ENCODE measurements around the gene CWC22.
"Not testable (repeated sequence)": the region's sequence is repeated elsewhere in the genome, so short reads cannot be mapped to it uniquely, and the experiment has no call there.

Gene CWC22

GRCh38 chr2:180003073-180003472 is 4.0 kb downstream of the CWC22 start:
- DNase-seq = no peak

GRCh38 chr2:180002198-180002770 is 4.8 kb downstream of the CWC22 start:
- no peak for DNase-seq

DNA sequence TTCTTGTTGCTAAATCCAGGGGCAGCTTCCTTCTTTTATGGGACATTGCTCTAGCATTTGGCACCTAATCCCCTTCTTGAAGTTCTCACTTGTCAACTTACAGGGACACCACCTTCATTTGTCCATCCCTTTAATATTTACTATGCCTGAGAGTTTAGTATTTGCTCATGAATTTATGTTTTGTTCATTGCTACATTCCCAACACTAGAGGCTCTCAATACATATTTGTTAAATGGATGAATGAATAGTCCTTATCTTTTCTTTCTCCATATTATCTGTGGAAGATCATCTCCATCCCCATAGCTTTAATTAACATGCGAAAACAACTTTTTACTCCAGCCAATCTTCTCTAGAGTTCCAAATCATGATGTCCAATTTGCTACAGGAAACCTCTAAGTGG is 5.4 kb downstream of the CWC22 start:
- DNase-seq = no peak

DNA sequence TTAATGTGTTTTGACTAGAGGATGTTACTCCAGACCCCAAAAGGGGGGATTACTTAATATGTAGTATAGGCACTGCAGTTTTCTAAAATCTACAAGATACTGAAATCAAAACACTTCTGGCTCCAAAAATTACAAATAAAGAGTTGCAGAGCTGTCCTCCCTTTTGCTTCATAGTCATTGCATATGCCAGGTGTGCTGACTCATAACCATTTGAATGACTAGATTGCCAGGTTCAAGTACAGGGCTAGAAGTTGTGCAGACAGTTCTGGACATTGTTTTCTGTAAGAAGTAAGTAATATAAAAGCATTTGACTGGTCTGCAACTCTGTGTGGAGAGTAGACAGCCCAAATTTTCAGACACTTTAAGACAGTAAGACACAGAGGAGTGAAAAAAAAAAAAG is 6.7 kb downstream of the CWC22 start:
- no peak for DNase-seq

DNA sequence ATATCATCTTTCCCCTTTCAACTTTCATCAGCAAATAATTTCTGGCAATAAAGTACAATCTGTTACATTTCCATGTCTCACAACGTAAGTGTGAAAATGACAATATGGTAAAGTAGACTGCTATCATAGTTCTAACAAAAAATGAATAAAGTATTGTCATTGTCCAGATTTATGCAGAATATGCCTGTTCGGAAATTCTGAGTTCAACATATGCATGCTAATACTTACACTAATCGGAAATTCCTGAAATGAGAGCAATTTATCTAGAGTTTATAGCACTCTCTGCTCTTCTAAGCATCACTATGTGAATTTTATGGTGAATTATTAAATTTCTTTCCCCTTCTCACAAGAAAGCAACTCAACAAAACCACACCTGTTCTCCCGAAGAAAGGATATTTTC is 8.1 kb downstream of the CWC22 start:
- no peak for DNase-seq

DNA sequence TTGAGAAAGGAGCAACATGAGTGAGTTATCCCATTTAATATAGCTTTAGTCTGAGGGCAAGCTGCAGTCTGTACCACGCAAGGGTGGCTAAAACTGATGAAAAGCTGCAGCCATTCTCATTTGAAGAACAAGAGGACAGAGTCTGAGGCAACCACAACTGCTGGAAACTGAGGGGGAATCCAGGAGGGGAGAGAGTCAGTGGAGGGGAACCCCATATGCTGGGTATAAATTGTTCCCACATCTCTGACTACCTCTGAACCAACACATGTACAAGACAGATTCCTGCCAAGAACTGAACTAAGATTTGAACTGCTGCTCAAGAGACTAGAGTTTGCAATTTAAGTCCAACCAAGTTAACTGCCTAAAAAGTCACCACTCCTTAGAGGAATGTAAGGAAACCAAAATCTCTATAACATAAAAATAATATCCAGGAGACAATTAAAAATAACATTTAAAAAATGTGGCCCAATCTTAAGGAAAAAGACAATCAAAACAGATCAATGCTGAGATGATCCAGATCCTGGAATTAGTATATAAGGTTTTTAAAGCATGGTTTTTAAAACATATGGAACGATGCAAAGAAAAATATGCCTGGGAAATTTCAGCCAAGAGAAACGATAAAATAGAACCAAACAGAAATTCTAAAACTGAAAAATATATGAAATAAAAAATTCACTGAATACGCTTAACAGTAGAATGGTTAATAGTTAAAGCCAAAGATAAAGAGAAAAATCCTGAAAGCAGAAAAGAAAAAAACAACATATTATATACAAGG is 11.2 kb downstream of the CWC22 start:
- DNase-seq = no peak

DNA sequence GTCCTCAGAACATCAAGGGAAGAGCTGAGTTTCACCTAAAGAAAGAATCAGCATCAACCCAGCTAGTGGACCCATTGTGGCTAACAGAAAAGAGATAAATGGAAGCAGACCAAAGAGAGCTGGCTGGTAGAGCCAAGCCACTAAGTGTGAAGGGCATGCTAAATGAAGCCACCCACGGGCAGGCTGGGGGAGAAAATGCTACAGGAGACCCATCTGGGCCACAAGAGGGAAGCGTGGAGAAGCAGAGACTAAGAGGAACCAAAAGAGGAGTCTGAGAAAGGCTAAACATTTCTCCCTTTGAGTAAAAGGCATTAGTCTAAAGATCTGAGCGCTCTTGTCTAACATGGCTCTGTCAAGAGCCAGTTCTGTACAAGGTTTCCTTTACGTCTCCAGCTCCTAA is 15.8 kb downstream of the CWC22 start:
- no peak for DNase-seq

DNA sequence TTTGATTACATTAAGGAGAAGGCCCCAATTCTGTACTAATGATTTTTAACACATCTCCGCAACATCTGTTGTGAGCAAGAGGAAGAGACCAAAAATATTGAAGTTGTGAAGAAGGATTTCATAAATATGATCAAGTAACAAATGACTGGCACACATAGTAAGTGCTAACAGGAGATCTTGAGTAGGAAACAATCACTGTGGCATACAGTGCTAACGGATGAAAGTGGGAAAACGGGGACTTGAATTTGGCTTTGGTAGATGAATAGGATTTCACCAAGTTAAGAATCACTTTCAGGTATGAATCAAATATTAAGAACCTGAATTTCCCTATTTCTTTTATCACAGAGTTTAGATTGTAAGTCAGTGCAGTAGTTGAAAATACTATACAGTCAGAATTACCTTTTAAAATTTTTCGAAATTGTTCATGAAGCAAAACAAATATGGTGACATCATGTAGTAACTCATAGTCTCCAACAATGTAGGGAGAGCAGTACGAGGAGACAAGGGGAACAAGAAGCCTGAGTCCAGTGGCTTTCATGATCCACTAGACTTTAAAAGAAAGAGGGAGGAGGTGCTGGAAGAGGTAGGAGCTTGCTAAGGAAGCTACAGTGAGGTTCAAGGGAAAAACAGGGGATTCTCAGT is 16.3 kb downstream of the CWC22 start:
- DNase-seq = no peak

DNA sequence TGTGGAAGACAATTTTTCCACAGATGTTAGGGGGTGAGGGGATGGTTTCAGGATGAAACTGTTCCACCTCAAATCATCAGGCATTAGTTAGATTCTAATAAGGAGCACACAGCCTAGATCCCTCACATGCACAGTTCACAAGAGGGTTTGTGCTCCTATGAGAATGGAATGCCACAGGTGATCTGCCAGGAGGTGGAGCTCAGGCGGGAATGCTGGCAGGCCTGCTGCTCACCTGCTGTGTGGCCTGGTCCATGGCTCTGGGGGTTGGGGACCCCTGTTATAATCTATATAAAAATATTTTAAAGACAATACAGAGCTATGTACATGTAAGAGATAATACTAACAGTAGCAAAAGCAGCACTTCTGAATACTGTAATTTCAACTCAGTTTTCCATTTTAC is 19.2 kb downstream of the CWC22 start:
- no peak for DNase-seq

DNA sequence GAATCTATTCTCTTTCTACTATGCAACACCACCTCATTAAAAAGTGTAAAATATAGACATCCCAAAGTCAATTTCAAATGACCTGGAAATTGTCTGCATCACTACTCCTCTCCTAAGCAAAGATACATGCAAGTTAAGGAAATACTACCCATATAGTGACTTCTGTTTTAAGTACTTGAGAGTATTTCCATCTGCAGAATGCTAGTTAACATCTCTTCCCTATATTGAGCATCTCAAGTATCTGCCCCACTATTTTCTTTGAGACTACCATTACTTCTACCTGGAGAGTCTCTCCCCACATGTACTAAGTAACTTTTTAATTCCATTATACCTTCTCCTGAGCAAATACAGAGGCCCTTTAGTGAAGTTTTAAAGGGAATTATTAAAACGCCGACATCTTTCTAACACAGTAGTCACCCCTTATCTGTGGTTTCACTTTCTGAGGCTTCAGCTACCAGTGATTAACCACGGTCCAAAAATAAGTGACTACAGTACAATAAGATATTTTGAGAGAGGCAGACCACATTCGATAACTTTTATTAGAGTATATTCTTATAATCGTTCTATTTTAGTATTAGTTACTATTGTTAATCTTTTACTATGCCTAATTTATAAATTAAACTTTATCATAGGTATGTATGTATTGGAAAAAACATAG is 21.8 kb downstream of the CWC22 start:
- no peak for DNase-seq

DNA sequence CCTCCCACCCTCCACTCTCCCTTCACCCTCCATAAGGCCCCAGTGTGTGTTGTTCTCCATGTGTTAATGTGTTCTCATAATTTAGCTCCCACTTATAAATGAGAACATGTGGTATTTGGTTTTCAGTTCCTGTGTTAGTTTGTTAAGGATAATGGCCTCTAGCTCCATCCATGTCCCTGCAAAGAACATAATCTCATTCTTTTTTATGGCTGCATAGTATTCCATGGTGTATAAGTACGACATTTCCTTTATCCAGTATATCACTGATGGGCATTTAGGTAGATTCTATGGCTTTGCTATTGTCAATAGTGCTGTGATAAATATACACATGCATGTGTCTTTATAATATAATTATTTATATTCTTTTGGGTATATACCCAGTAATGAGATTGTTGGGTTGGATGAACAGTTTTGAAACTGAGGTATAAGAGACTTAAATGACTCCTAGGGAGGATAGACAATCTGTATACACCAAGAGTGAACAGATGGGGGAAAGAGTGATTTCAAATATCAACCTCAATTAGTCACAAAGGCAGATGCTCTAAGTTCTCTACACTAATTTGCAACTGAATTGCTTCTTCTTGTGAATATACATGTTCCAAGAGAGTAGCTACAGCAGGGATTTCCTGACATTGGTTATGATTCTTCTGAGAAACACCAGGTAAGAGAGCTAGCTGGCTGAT is 23.7 kb downstream of the CWC22 start:
- DNase-seq = no peak

- no peak for DNase-seq
These were observed 26.0 kb downstream of the CWC22 start for GRCh38 chr2:179981085-179981484.

DNA sequence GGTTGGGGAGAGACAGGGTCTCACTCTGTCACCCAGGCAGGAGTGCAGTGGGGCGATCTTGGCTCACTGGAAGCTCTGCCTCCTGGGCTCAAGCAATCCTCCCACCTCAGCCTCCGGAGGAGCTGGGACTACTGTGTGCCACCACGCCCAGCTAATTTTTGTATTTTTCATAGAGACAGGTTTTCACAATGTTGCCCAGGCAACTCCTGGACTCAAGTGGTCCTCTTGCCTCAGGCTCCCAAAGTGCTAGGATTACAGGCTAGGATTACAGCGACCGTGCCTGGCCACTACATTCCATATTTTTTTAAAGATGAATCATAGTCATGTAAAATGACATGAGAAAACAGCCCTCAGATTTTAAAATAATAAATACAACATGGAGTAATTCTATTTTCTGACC is 32.3 kb downstream of the CWC22 start:
- no peak for DNase-seq

- no peak for DNase-seq
These were observed 40.2 kb downstream of the CWC22 start for GRCh38 chr2:179966778-179967394.

DNA sequence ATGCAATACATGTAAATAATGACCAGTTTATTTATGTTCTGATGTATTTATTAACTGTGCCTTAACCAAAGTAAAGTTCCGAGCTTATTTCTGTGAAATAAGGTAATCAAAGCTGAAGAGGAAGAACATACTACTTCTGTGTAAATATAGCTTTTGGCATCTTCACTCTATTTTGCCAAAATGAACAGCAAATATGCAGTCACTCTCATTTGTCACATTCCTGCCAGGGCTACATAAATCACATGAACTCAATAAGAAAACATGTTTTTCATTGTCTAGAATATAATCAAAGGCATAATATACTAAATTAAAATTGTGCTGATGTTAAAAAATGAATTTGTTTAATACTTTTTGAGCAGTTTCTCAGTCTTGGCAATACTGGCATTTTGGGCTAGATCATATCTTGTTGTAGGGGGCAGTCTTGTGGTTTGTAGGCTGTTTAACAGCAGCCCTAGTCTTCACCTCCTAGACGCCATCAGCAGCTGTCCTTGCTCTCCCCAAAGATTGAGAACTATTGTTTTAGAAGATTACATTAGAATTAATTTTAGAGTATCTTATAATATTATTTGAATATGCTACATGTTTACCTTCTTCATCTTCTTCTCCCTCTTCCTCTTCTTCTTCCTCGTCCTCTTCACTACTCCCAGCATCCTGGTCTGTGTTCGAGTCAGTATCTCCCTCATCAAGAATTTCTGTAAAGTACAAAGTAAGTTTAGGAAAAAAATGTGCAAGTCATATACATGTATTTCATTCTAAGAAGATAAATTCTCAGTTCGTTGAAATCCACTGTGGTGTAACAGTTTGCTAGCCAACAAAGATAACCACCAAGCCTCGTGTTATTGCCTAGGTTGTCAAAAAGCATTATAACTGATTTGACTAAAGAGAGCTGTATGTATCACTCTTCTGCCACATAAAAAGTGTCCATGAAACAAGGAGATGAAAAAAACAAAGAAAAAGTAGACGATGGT is 41.5 kb downstream of the CWC22 start:
- DNase-seq = no peak

DNA sequence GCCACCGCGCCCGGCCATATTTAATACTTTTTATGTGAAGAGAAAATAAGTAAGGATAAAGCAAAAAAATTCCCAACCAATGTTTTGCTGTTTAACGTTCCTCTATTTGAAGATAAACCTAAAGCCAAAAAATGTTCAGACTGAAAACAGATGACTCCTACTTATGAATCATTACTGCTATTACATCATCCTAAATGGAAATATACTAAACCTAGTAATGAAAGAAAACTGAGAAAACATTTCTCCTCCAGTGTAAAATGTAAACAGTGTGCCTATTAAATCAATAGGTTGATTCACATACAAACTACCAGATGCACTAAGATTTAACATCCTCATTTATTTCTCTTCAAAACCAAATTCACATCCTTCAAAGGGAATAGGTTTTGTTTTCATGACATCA is 43.5 kb downstream of the CWC22 start:
- no peak for DNase-seq

DNA sequence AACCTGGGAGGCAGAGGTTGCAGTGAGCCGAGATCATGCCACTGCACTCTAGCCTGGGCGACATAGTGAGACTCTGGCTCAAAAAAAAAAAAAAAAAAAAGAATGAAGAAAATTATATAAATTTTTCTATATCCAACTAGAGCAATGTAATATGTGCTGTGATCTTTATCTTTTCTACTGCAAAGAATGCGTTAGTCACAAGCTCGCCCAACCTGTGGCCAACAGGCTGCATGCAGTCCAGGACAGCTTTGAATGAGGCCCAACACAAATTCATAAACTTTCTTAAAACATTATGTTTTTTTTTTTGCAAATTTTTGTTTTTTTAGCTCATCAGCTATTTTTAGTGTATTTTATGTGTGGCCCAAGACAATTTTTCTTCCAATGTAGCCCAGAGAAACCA is 48.8 kb downstream of the CWC22 start:
- not testable (repeated sequence) for DNase-seq

DNA sequence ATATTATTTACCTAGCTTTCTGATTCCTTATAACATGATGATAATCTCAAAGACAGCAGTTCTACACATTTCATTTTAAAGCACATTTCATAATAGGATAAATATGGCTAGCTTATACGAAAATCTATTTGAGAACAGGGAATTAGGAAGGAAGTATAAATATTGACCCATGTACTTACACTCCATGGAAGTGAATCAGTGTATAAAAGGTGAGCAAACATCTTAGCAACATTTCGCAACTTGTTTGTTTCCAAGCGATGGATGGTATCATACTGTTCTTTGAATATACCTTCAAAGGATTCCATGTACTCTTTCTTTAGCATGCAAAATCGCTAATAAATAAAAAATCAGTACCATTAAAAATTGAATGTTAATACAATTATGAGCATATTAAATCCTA is 53.1 kb downstream of the CWC22 start:
- no peak for DNase-seq

GRCh38 chr2:179953359-179953758 is 53.7 kb downstream of the CWC22 start:
- no peak for DNase-seq

DNA sequence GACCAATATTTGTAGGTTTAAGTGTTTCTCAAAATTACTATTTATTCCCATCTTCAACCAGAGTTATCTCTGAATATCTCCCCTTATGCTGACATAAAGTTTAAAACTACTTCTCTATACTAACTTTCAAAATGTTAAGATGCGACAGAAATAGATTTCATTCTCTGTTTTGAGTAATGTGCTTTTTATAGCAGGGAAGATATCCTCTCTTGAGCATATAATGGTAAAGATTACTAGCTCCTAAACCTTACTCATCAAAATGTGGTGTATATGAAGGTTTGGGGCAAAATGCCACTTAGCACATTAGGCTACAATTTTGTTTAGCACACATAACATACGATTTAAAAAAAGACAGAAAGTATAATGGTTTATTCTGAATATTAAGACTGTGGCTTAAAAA is 54.4 kb downstream of the CWC22 start:
- DNase-seq = no peak

GRCh38 chr2:179951680-179952079 is 55.4 kb downstream of the CWC22 start:
- DNase-seq = no peak

GRCh38 chr2:179950391-179950790 is 56.7 kb downstream of the CWC22 start:
- DNase-seq = no peak

Data from activated CD4-positive, CD25-positive, alpha-beta regulatory T cell (primary cell).